ENCODE data around the gene NUDT13.

NUDT13 gene

DNA sequence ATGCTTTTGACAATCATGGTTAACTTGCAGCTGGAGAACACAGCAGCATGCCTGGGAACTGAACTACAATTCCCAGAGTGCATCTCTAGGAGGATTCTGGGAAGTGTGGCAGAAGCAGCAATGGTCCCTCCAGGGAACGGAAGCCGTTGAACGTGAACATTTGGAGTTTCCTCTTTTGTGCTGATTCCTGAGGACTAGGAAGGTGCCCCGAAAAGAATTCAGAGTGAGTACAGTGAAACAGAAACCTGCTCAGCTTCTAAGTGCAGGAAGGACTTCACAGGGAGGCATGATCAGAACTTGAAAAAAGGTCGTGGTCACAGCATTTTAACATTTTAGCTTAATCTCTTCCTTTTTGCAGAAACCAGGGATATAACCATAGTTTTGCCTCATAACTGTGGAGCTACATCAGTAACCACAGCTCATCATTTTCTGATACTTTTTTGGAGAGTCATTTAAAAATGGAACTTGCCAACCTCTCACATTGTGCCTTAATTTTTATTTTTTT, at the start of gene NUDT13:
TSS of gene NUDT13 (plus strand) at position 111 of the 505 bp plus-strand sequence. CDS start 3,911 bp downstream, outside the sequence.
- TF ChIP-seq, protein P1, sequence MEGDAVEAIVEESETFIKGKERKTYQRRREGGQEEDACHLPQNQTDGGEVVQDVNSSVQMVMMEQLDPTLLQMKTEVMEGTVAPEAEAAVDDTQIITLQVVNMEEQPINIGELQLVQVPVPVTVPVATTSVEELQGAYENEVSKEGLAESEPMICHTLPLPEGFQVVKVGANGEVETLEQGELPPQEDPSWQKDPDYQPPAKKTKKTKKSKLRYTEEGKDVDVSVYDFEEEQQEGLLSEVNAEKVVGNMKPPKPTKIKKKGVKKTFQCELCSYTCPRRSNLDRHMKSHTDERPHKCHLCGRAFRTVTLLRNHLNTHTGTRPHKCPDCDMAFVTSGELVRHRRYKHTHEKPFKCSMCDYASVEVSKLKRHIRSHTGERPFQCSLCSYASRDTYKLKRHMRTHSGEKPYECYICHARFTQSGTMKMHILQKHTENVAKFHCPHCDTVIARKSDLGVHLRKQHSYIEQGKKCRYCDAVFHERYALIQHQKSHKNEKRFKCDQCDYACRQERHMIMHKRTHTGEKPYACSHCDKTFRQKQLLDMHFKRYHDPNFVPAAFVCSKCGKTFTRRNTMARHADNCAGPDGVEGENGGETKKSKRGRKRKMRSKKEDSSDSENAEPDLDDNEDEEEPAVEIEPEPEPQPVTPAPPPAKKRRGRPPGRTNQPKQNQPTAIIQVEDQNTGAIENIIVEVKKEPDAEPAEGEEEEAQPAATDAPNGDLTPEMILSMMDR (IDR thresholded peaks at IDR 0.05; ENCODE audit: low read depth, low read length) = no peak
- peak within 1 kb of the TSS; percentile 57 for H3K4me3 ChIP-seq (ENCODE audit: low read depth, low read length)
- in situ Hi-C loops (cut with HindIII; ENCODE audit: low sequenced_read_pairs) = no loop called here
- peak; percentile 78 for DNase-seq (ENCODE audit: low read depth, low spot score)

DNA sequence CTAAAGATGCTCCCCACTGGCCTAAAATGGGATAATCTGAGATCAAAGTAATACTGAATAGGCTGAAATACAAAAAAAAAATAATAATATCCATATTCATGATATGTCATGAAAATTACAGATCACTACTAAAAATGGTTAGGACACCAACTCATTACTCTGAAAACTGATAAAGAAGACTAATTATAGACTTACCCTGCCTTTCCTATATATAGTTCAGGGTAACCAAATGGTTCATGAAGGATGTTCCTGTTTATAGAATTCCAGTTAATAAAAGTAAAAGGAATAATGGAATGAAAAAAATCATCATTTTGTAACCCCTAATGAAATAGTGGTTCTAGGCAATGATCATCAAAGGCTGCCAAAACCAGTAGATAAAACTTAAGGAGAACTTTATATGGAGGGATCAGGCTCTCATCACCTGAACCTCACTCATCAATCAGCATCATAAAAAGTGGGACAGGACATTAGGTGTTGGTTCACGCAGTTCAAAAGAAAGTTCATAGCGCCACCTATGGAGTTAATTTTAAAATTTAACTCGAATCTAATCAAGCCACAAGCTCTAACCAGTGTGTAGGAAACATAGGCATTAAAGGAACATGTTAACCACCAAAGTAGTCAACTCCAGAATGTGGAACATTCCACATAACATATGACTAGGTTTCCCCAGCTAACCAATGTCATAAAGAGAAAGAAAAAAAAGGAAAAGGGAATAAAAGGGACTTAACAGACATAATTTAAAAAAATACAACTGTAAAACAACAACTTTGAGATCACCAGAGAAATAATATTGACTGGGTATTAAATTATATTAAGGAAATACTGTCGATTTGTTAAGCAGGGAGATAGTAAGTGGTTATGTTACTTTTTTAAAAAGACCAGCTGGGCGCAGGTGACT, 49.3 kb upstream of the NUDT13 start:
- DNase-seq (ENCODE audit: low read depth, low spot score) = peak; percentile 32
- in situ Hi-C loops (cut with HindIII; ENCODE audit: low sequenced_read_pairs) = no loop called here
- TF ChIP-seq, protein P1 (IDR thresholded peaks at IDR 0.05; ENCODE audit: low read depth, low read length) = peak; percentile 42

DNA sequence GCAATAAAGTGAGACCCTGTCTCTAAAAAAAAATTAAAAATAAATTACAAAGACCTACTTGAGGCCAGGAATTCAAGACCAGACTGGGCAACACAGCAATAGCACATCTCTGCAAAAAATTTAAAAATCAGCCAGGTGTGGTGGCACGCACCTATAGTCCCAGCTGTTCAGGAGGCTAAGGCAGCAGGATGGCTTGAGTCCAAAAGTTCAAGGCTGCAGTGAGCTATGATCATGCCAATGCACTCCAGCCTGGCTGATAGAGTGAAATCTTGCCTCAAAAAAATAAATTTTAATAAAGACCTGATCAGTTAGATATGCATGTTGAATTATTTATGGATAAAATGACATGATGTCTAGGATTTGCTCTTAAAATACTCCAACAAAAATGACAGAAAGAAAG, 48.5 kb upstream of the NUDT13 start:
- DNase-seq (ENCODE audit: low read depth, low spot score) = no peak
- H3K4me3 ChIP-seq (ENCODE audit: low read depth, low read length) = no peak overlapping the region
- TF ChIP-seq, protein P1 (IDR thresholded peaks at IDR 0.05; ENCODE audit: low read depth, low read length) = no peak
- in situ Hi-C loops (cut with HindIII; ENCODE audit: low sequenced_read_pairs) = no loop called here

More for the DNA sequence above, 49.3 kb upstream of the NUDT13 start:
- H3K4me3 ChIP-seq (ENCODE audit: low read depth, low read length) = no peak overlapping the region

DNA sequence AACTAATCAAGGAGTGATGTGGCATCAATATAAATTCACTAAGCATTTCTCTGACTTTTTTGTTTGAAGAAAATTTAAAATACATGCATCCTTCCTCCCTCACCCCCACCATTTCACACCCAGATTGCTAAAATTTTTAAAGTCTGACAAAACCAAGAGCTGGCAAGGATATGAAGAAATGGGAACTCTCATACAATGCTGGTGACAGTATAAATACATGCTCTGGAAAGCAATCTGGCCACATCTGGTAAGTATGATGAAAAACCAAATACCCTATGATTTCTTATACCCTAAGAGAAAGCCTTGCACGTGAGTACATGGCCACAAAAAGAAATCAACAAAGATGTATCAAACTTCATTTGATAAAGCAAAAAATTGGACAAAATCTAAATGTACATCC, 44.8 kb upstream of the NUDT13 start:
- TF ChIP-seq, protein P1 (IDR thresholded peaks at IDR 0.05; ENCODE audit: low read depth, low read length) = no peak
- in situ Hi-C loops (cut with HindIII; ENCODE audit: low sequenced_read_pairs) = no loop called here
- H3K4me3 ChIP-seq (ENCODE audit: low read depth, low read length) = no peak overlapping the region
- no peak for DNase-seq (ENCODE audit: low read depth, low spot score)

DNA sequence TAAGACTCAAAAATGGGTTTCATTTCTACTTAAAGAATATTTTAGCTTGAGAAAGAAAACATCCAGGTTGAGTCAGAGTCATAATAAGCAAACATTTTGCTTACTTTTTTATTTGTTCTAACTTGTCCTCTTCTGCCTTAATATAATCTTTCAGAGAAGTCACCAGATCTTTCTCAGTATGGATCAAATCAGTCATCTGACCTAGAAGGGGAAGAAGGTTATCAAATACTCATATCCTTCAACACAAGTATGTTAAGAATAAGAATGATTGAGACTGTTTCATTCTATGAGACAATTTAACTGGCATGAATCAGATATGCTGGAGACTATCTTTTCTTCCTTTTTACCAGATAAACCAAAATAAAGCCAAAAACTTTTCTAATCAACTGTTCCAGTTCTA, 36.6 kb upstream of the NUDT13 start:
- TF ChIP-seq, protein P1 (IDR thresholded peaks at IDR 0.05; ENCODE audit: low read depth, low read length) = no peak
- no peak for DNase-seq (ENCODE audit: low read depth, low spot score)
- in situ Hi-C loops (cut with HindIII; ENCODE audit: low sequenced_read_pairs) = no loop called here
- no peak overlapping the region for H3K4me3 ChIP-seq (ENCODE audit: low read depth, low read length)

DNA sequence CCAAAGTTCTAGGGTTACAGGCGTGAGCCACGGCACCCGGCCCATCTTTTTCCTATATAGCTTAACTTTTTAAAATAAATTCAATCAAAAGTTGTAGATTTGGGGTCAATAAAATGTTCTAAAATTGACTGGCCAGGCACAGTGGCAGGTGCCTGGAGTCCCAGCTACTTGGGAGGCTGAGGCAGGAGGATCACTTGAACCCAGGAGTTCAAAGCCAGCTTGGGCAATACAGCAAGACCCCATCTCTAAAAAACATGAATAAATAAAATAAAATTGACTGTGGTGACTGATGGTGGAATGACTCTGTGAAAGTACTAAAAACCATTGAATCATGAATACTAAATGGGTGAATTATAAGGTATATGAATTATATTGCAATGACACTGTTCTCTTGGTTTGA, 34.4 kb upstream of the NUDT13 start:
- TF ChIP-seq, protein P1 (IDR thresholded peaks at IDR 0.05; ENCODE audit: low read depth, low read length) = no peak
- in situ Hi-C loops (cut with HindIII; ENCODE audit: low sequenced_read_pairs) = no loop called here
- H3K4me3 ChIP-seq (ENCODE audit: low read depth, low read length) = no peak overlapping the region
- no peak for DNase-seq (ENCODE audit: low read depth, low spot score)
